CD4-positive, alpha-beta T cell (primary cell): ENCODE measurements around the gene GABRD. TPM values are rescaled to one million over a fixed set of nuclear protein-coding genes. Genes with fewer than 3 reads are reported as not detected.

ENCODE experiments used
- ATAC-seq: fragments of 200-7000 bp; cut with Tn5 transposase; one replicate; pipeline ENCODE4 v1.10.0; 2022; ENCODE audit warnings: mild to moderate bottlenecking; ENCODE audit not compliant: poor library complexity
- CTCF ChIA-PET: fragments of 350-600 bp; sonication (Branson Sonifier 250); formaldehyde crosslinking; loops from one replicate; lab custom pipeline; 2021; ENCODE audit warnings: antibody characterized with exemption, inconsistent platforms; lab: Charles Lee
- POLR2A ChIA-PET: fragments of 350-600 bp; sonication (Branson Sonifier 250); formaldehyde crosslinking; loops from one replicate; lab custom pipeline; 2021; ENCODE audit warnings: antibody characterized with exemption, inconsistent platforms; lab: Charles Lee
- DNase-seq, 14 experiments: peaks; one replicate each; pipeline ENCODE4 v3.0.0-alpha.2; 2013 to 2020; ENCODE audit warnings: mixed read lengths in 2 of 14
- H3K27ac ChIP-seq, 2 donors: one replicate each; pipeline versions ENCODE4 v1.5.1 to v1.7.0; 2013; ENCODE audit warnings: low read length in 2 of 2, low read depth in 1 of 2, mild to moderate bottlenecking in 1 of 2
- H3K27me3 ChIP-seq, 2 experiments: 1 replicate in 1 of 2; 2 replicates in 1 of 2; pipeline versions ENCODE4 v1.6.1 to v1.7.0; 2013; ENCODE audit warnings: low read length in 2 of 2, control low read depth in 1 of 2, mild to moderate bottlenecking in 1 of 2, moderate library complexity in 1 of 2; ENCODE audit not compliant: insufficient read depth in 2 of 2, control insufficient read depth in 1 of 2
- H3K36me3 ChIP-seq: one replicate; pipeline ENCODE4 v1.6.1; 2013; ENCODE audit warnings: low read length, control low read depth; ENCODE audit not compliant: insufficient read depth
- H3K4me1 ChIP-seq: one replicate; pipeline ENCODE4 v1.6.1; 2013; ENCODE audit warnings: low read length, control low read depth; ENCODE audit not compliant: insufficient read depth
- H3K4me3 ChIP-seq: one replicate; pipeline ENCODE4 v1.5.1; 2013; ENCODE audit warnings: mild to moderate bottlenecking, low read length, moderate library complexity
- H3K9me3 ChIP-seq, 2 experiments: 1 replicate in 1 of 2; 2 replicates in 1 of 2; pipeline versions ENCODE4 v1.6.1 to v1.7.0; 2013; ENCODE audit warnings: low read length in 2 of 2, mild to moderate bottlenecking in 2 of 2, control low read depth in 1 of 2, moderate library complexity in 1 of 2; ENCODE audit not compliant: control insufficient read depth in 1 of 2, insufficient read depth in 1 of 2
- H3K27ac Mint-ChIP-seq: one replicate; pipeline ENCODE4 v1.8.0; 2020; ENCODE audit warnings: mixed read lengths
- H3K27me3 Mint-ChIP-seq: one replicate; pipeline ENCODE4 v1.8.0; 2021; ENCODE audit warnings: mixed read lengths
- H3K36me3 Mint-ChIP-seq: one replicate; pipeline ENCODE4 v1.8.0; 2021; ENCODE audit warnings: low read depth, mixed read lengths
- H3K4me1 Mint-ChIP-seq: one replicate; pipeline ENCODE4 v1.8.0; 2021; ENCODE audit warnings: low read depth, mixed read lengths
- H3K4me3 Mint-ChIP-seq: one replicate; pipeline ENCODE4 v1.8.0; 2020; ENCODE audit warnings: mild to moderate bottlenecking, mixed read lengths
- H3K9me3 Mint-ChIP-seq: one replicate; pipeline ENCODE4 v1.8.0; 2020; ENCODE audit warnings: mixed read lengths
- intact Hi-C, 2 experiments: fragments of 100-400 bp; cut with DNase I in 1 of 2; cut with micrococcal nuclease in 1 of 2; formaldehyde crosslinking; loops; one replicate each; pipeline versions ENCODE4 v1.15.1 to v1.9.0; 2023 to 2025; cut with DNase I, micrococcal nuclease
- total RNA-seq, 174 experiments: library from RNA in 2 of 174; stranded (reverse) in 2 of 174; gene quantifications; one replicate each; pipeline ENCODE4 v1.2.3 and lab custom pipeline; 2021 to 2026
- TF ChIP-seq, protein P1 (sequence below): fragments of 200-600 bp; IDR thresholded peaks from one replicate; pipeline ENCODE4 v1.8.0; 2022; ENCODE audit warnings: antibody characterized with exemption, mild to moderate bottlenecking

Gene GABRD
- total RNA-seq, 2 experiments from 2014 or later, result 0.38 to 0.42 TPM

GRCh38 chr1:2072891-2073290 lies 53.7 kb downstream of the GABRD start:
- Histone ChIP-seq H3K27me3 (no peaks in the 10 kb centered on the region), H3K27ac (no peak overlapping the region), H3K4me3 (no peak overlapping the region), H3K4me1 (peaks cover 6% of the 10 kb centered on the region), H3K36me3 (peaks cover 13% of the 10 kb centered on the region), H3K9me3 (peaks cover 7 to 37% of the 10 kb centered on the region in 2 experiments)
- ATAC-seq (no peak), DNase-seq (no peak)
- Mint-ChIP-seq H3K36me3 (peaks cover 34% of the 10 kb centered on the region), H3K27ac (no peak overlapping the region), H3K27me3 (no peaks in the 10 kb centered on the region), H3K9me3 (no peaks in the 10 kb centered on the region), H3K4me3 (no peak overlapping the region), H3K4me1 (no peaks in the 10 kb centered on the region)
- CTCF ChIA-PET, result no interaction called here
- intact Hi-C loops, result no loop called here
- POLR2A ChIA-PET, result no interaction called here
- TF ChIP-seq, protein P1, sequence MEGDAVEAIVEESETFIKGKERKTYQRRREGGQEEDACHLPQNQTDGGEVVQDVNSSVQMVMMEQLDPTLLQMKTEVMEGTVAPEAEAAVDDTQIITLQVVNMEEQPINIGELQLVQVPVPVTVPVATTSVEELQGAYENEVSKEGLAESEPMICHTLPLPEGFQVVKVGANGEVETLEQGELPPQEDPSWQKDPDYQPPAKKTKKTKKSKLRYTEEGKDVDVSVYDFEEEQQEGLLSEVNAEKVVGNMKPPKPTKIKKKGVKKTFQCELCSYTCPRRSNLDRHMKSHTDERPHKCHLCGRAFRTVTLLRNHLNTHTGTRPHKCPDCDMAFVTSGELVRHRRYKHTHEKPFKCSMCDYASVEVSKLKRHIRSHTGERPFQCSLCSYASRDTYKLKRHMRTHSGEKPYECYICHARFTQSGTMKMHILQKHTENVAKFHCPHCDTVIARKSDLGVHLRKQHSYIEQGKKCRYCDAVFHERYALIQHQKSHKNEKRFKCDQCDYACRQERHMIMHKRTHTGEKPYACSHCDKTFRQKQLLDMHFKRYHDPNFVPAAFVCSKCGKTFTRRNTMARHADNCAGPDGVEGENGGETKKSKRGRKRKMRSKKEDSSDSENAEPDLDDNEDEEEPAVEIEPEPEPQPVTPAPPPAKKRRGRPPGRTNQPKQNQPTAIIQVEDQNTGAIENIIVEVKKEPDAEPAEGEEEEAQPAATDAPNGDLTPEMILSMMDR, result no peak

DNA sequence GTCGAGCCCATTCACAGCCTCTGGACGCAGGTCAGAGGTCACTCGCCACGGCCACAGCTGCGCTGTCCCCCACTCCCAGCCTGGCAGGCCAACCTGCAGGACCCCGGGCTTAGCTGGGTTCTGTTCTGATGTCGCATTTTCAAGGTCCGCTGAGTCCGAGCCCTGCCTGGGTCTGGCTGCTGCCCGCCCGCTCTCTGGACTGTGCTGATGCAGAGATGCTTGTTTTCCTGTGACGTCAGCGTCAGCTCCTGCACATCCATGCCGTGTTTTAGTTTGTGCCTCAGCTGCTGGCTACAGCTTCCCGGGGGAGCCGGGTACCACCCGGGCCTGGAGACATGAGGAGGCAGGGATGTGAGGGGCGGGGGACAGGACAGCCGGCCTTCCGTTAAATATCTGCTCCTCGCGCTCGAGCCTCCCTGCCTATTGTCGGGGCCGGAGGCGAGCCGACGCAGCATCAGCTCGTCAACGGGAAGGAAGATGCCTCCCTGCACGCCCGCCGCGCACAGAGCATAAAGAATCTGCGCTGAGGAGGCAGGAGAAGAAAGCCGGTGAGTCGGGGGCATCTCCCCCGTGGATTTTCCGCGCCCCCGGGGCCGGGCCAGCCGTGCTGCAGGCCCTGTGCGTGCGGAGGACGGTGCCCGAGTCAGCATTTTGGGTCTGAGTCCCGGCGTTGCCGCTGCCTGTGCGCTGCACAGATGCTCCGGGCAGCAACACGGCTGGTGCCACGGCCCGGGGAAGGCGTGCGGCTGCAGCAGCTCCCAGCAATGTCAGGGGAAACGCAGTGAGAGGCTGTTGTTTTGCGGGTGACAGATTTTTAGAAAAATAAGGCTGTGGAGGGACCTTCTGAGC lies 54.5 kb downstream of the GABRD start:
- Mint-ChIP-seq H3K4me3 (no peak overlapping the region), H3K27ac (no peak overlapping the region), H3K36me3 (peaks cover 37% of the 10 kb centered on the region), H3K4me1 (no peaks in the 10 kb centered on the region), H3K27me3 (no peaks in the 10 kb centered on the region), H3K9me3 (no peaks in the 10 kb centered on the region)
- ATAC-seq (no peak), DNase-seq (no peak)
- ChIA-PET POLR2A (no interaction called here), CTCF (no interaction called here)
- H3K4me1 ChIP-seq, result peaks cover 6% of the 10 kb centered on the region
- no peaks in the 10 kb centered on the region for H3K27me3 ChIP-seq
- intact Hi-C loops, result no loop called here
- H3K36me3 ChIP-seq, result peaks cover 6% of the 10 kb centered on the region
- TF ChIP-seq, protein P1, result no peak
- peaks cover 14 to 43% of the 10 kb centered on the region in 2 experiments for H3K9me3 ChIP-seq
- H3K4me3 ChIP-seq, result no peak overlapping the region
- no peak overlapping the region for H3K27ac ChIP-seq

- no peaks in the 10 kb centered on the region for H3K27me3 Mint-ChIP-seq
- no peak for ATAC-seq
- no peaks in the 10 kb centered on the region for H3K9me3 Mint-ChIP-seq
- H3K4me1 Mint-ChIP-seq, result no peaks in the 10 kb centered on the region
- Histone ChIP-seq H3K9me3 (peaks cover 14 to 51% of the 10 kb centered on the region in 2 experiments), H3K27me3 (no peaks in the 10 kb centered on the region), H3K36me3 (no peaks in the 10 kb centered on the region), H3K4me1 (peaks cover 6% of the 10 kb centered on the region), H3K4me3 (no peak overlapping the region), H3K27ac (no peak overlapping the region)
- TF ChIP-seq, protein P1, result no peak
- DNase-seq, result no peak
- no peak overlapping the region for H3K27ac Mint-ChIP-seq
- CTCF ChIA-PET, result no interaction called here
- H3K36me3 Mint-ChIP-seq, result peaks cover 37% of the 10 kb centered on the region
- intact Hi-C loops, result no loop called here
- POLR2A ChIA-PET, result no interaction called here
- no peak overlapping the region for H3K4me3 Mint-ChIP-seq
These were observed 55.3 kb downstream of the GABRD start for GRCh38 chr1:2074396-2074795.
